K562 (cell line): Measurements from ENCODE around the gene ACBD3. TPM values are rescaled to one million over a fixed set of nuclear protein-coding genes. Genes with fewer than 3 reads are reported as not detected.

Experiments used
- ATAC-seq: fragments of 200-7000 bp; cut with Tn5 transposase; 3 replicates; pipeline ENCODE4 v1.9.1; 2020; ENCODE audit warnings: moderate library complexity
- BruUV-seq: library from RNA; stranded (reverse); fragments of 400-500 nt; replicated peaks from 2 replicates; lab custom pipeline; 2021; lab: Mats Ljungman, UMichigan
- CTCF ChIA-PET: fragments of 300-600 bp; formaldehyde crosslinking; extraction: SDS; loops from one replicate; lab custom pipeline; 2021; ENCODE audit warnings: low intra/inter-chr PET ratio; lab: Yijun Ruan, JAX
- POLR2A ChIA-PET: fragments of 300-600, 350-650 bp; sonication (Branson Sonifier 250); formaldehyde crosslinking; extraction: SDS; loops from one replicate; lab custom pipeline; 2021; ENCODE audit warnings: antibody characterized with exemption, inconsistent platforms; lab: Yijun Ruan, JAX
- DNase-seq, 4 experiments: peaks; one replicate each; pipeline versions ENCODE4 v3.0.0 to v3.0.0-alpha.2; 2011 to 2018; ENCODE audit warnings: low spot score in 3 of 4, mixed read lengths in 3 of 4; ENCODE audit errors: extremely low read depth in 1 of 4
- FAIRE-seq: peaks from 2 replicates; lab custom pipeline; 2011; peaks lifted over from hg19 to GRCh38; lab: Jason Lieb, UNC
- H2AFZ ChIP-seq: 2 replicates; pipeline ENCODE4 v1.6.0; 2011; ENCODE audit warnings: low read depth, low read length, control low read depth, inconsistent platforms
- H3K27ac ChIP-seq: fragments of 200-600 bp; 3 replicates; pipeline ENCODE4 v1.8.0; 2011; ENCODE audit warnings: low read depth, mild to moderate bottlenecking, control low read depth, inconsistent platforms, low read length, moderate library complexity, mixed read lengths; ENCODE audit errors: extremely low read depth
- H3K27me3 ChIP-seq, 2 experiments: fragments of 300-600 bp in 1 of 2; 2 replicates in 1 of 2; 3 replicates in 1 of 2; pipeline versions ENCODE4 v1.6.0 to v1.8.0; 2011; ENCODE audit warnings: inconsistent platforms in 2 of 2, low read length in 2 of 2, mild to moderate bottlenecking in 1 of 2, mixed read lengths in 1 of 2, moderate library complexity in 1 of 2; ENCODE audit not compliant: control insufficient read depth in 2 of 2, insufficient read depth in 2 of 2
- H3K36me3 ChIP-seq: fragments of 300-600 bp; 3 replicates; pipeline ENCODE4 v1.8.0; 2011; ENCODE audit warnings: mild to moderate bottlenecking, low read length, inconsistent platforms; ENCODE audit not compliant: control insufficient read depth, insufficient read depth
- H3K4me1 ChIP-seq, 2 experiments: fragments of 200-600 bp in 1 of 2; replicated peaks in 1 of 2; 2 replicates in 1 of 2; 3 replicates in 1 of 2; pipeline versions ENCODE4 v1.5.1 to v1.8.0; 2011; ENCODE audit warnings: inconsistent platforms in 2 of 2, low read length in 2 of 2, mild to moderate bottlenecking in 1 of 2, mixed read lengths in 1 of 2, moderate library complexity in 1 of 2; ENCODE audit not compliant: control insufficient read depth in 2 of 2, insufficient read depth in 2 of 2
- H3K4me2 ChIP-seq: 2 replicates; pipeline ENCODE4 v1.6.1; 2011; ENCODE audit warnings: low read length, control low read depth, inconsistent platforms, mixed read lengths; ENCODE audit not compliant: insufficient read depth
- H3K4me3 ChIP-seq: fragments of 200-600 bp; sonication (generic), shearing (Covaris generic); 2 replicates; pipeline ENCODE4 v1.5.1; 2016; ENCODE audit warnings: control low read depth, inconsistent platforms
- H3K79me2 ChIP-seq: fragments of 200-600 bp; 3 replicates; pipeline ENCODE4 v1.8.0; 2011; ENCODE audit warnings: low read length, inconsistent platforms; ENCODE audit not compliant: control insufficient read depth, insufficient read depth
- H3K9ac ChIP-seq, 2 experiments: 2 replicates each; pipeline versions ENCODE4 v1.6.0 to v1.6.1; 2011; ENCODE audit warnings: low read depth in 2 of 2, low read length in 2 of 2, control low read depth in 1 of 2, inconsistent platforms in 1 of 2, mild to moderate bottlenecking in 1 of 2, mixed read lengths in 1 of 2; ENCODE audit not compliant: insufficient read depth in 1 of 2
- H3K9me1 ChIP-seq: one replicate; pipeline ENCODE4 v1.6.0; 2011; ENCODE audit warnings: inconsistent platforms, mild to moderate bottlenecking, low read length, moderate library complexity; ENCODE audit not compliant: control insufficient read depth, insufficient read depth
- H3K9me3 ChIP-seq: replicated peaks from 2 replicates; pipeline ENCODE4 v1.5.1; 2011; ENCODE audit warnings: low read depth, low read length, inconsistent platforms; ENCODE audit not compliant: control insufficient read depth, insufficient read depth
- H4K20me1 ChIP-seq: replicated peaks from 2 replicates; pipeline ENCODE4 v1.6.1; 2011; ENCODE audit warnings: low read length, inconsistent platforms, mixed read lengths; ENCODE audit not compliant: control insufficient read depth, insufficient read depth
- FOXA3 ChIP-seq, 2 experiments: fragments of 450-650 bp in 1 of 2; sonication (generic) in 1 of 2; formaldehyde crosslinking; IDR thresholded peaks in 1 of 2; conservative IDR thresholded peaks in 1 of 2; 2 replicates each; pipeline versions ENCODE4 v1.4.0 to v1.8.0; 2020 to 2022; ENCODE audit warnings: mild to moderate bottlenecking in 2 of 2, missing genetic modification reagents in 1 of 2
- POLR2AphosphoS2 ChIP-seq: IDR thresholded peaks from 2 replicates; pipeline ENCODE4 v1.6.1; 2012; ENCODE audit warnings: low read length, improper control_type of control experiment
- POLR2AphosphoS5 ChIP-seq: IDR thresholded peaks from 2 replicates; pipeline ENCODE4 v1.6.1; 2011; ENCODE audit warnings: mild to moderate bottlenecking, low read depth, low read length, moderate library complexity; ENCODE audit not compliant: control insufficient read depth, insufficient read depth
- PRPF4 ChIP-seq: fragments of 200-400 bp; formaldehyde crosslinking; IDR thresholded peaks from one replicate; pipeline ENCODE4 v1.6.1; 2017; ENCODE audit warnings: low read length, low read depth, mild to moderate bottlenecking; ENCODE audit not compliant: insufficient read depth, poor library complexity, severe bottlenecking
- WHSC1 ChIP-seq: IDR thresholded peaks from one replicate; pipeline ENCODE4 v1.6.1; 2012; ENCODE audit warnings: low read length, control low read depth, inconsistent platforms
- ZBTB40 ChIP-seq, 2 experiments: fragments of 450-650 bp in 1 of 2; sonication (generic) in 1 of 2; formaldehyde crosslinking in 1 of 2; IDR thresholded peaks; 2 replicates each; pipeline versions ENCODE4 v1.7.1 to v1.9.0; 2016 to 2022; ENCODE audit warnings: inconsistent platforms in 1 of 2, mild to moderate bottlenecking in 1 of 2, missing genetic modification reagents in 1 of 2
- ZBTB5 ChIP-seq: fragments of 450-650 bp; IDR thresholded peaks from 2 replicates; pipeline ENCODE4 v1.6.1; 2017; ENCODE audit warnings: antibody characterized with exemption
- ZSCAN32 ChIP-seq: fragments of 450-650 bp; formaldehyde crosslinking; IDR thresholded peaks from 2 replicates; pipeline ENCODE4 v1.4.0; 2020; ENCODE audit warnings: mild to moderate bottlenecking, moderate library complexity
- WGBS: fragments of 100-300 bp; shearing (Covaris generic); methylation state at CpG from one replicate; pipeline ENCODE4 v1.1.6; 2016; ENCODE audit warnings: low coverage, mixed read lengths; ENCODE audit not compliant: insufficient coverage; ENCODE audit errors: missing lambda C conversion rate; 5-methylcytosine and 5-hydroxymethylcytosine counted together
- in situ Hi-C: fragments of 300-500 bp; cut with MboI; formaldehyde crosslinking; loops from 4 replicates; pipeline ENCODE4 v1.15.0; 2018; ENCODE audit warnings: inconsistent platforms, mixed read lengths
- intact Hi-C: fragments of 100-400 bp; cut with micrococcal nuclease; formaldehyde crosslinking; loops from 2 replicates; pipeline ENCODE4 v1.14.2; 2022
- polyA plus RNA-seq, 8 experiments: library from polyadenylated mRNA; depleted of rRNA in 4 of 8; stranded (reverse) in 5 of 8; unstranded in 3 of 8; fragments of >200 nt; fragmentation: Nextera tagmentation in 2 of 8; fragmentation: Illumina TruSeq in 1 of 8; extraction: Ambion mirVana in 2 of 8; extraction: Trizol in 1 of 8; gene quantifications; 2 replicates each; pipeline versions ENCODE4 v1.2.1 to v1.2.3, GENCODE V29; 2011 to 2014; ENCODE audit warnings: inconsistent platforms in 1 of 8, missing spikeins in 1 of 8
- total RNA-seq, 7 experiments: library from RNA; depleted of rRNA in 6 of 7; stranded (reverse); fragments of >200 nt in 6 of 7; fragmentation: Illumina TruSeq in 2 of 7; extraction: Trizol in 2 of 7; gene quantifications; 2 replicates each; pipeline versions ENCODE4 v1.2.1 to v1.2.3, GENCODE V29; 2011 to 2021; ENCODE audit warnings: low replicate concordance in 1 of 7

Gene ACBD3
- total and polyA plus RNA-seq, 9 of the 15 experiments (the other 6 are each of a cell fraction or from before 2014, with no cell fraction given) = 11.1 to 36.7 (median 26.9) TPM

GRCh38 chr1:226132728-226133503, 53.6 kb downstream of the ACBD3 start:
- BruUV-seq = no TSS peak
- Histone ChIP-seq H3K4me3 (no peak overlapping the region), H3K79me2 (no peaks in the 10 kb centered on the region), H3K27ac (no peak overlapping the region), H3K4me2 (no peak overlapping the region), H2AFZ (no peak overlapping the region), H3K36me3 (no peaks in the 10 kb centered on the region), H3K9ac (peak overlapping the region in 1 of 2 experiments; percentile 64; a peak in 2 of 4 replicates), H3K9me3 (no peaks in the 10 kb centered on the region), H3K27me3 (peaks cover 4 to 10% of the 10 kb centered on the region in 2 experiments; a peak in 2 of 5 replicates), H4K20me1 (no peaks in the 10 kb centered on the region; the same call in 1 of the 2 replicates), H3K4me1 (peaks cover 7 to 35% of the 10 kb centered on the region in 2 experiments), H3K9me1 (no peaks in the 10 kb centered on the region)
- ATAC-seq = no peak
- intact Hi-C loops (no loop called here), in situ Hi-C loops (no loop called here)
- POLR2A ChIA-PET = interaction anchor here (0.6 to 1.5 kb wide), 8 partner anchors 9 to 238 kb away, joined by 3 to 5 read pairs (median 4); partner anchors contain the start of gene SDE2
- CTCF ChIA-PET = no interaction called here
- DNase-seq = no peak
- 46% methylated on average over 17 of the region's 17 CpGs for WGBS
- FAIRE-seq = no peak
- TF ChIP-seq POLR2AphosphoS2 = no peak
- no peak for TF ChIP-seq FOXA3 (CRISPR knock-in tag; conservative IDR thresholded peaks at IDR 0.05 in 1 of 2, IDR thresholded peaks at IDR 0.05 in 1 of 2)
- TF ChIP-seq ZBTB5 = no peak
- TF ChIP-seq ZSCAN32 (CRISPR knock-in tag) = no peak
- no peak for TF ChIP-seq WHSC1
- TF ChIP-seq ZBTB40 (IDR thresholded peaks at IDR 0.05) = no peak
- no peak for TF ChIP-seq ZBTB40 (CRISPR knock-in tag; IDR thresholded peaks at IDR 0.05)
- TF ChIP-seq POLR2AphosphoS5 = no peak
- TF ChIP-seq PRPF4 = no peak
